ENCODE data around the gene BPIFB3. TPM values are rescaled to one million over a fixed set of nuclear protein-coding genes. Genes with fewer than 3 reads are reported as not detected.
A peak's percentile ranks its signal among the peaks of the same experiment; 100 is the strongest.
"Not testable (repeated sequence)": the region's sequence is repeated elsewhere in the genome, so short reads cannot be mapped to it uniquely, and the experiment has no call there.

The BPIFB3 gene
- total and polyA plus RNA-seq, 2 experiments from 2014 or later = not detected

- TF ChIP-seq REST (IDR thresholded peaks at IDR 0.05; ENCODE audit: unreplicated experiment) = no peak
Observed at GRCh38 chr20:33095249-33095648, 41.5 kb downstream of the BPIFB3 start (continued).

DNA sequence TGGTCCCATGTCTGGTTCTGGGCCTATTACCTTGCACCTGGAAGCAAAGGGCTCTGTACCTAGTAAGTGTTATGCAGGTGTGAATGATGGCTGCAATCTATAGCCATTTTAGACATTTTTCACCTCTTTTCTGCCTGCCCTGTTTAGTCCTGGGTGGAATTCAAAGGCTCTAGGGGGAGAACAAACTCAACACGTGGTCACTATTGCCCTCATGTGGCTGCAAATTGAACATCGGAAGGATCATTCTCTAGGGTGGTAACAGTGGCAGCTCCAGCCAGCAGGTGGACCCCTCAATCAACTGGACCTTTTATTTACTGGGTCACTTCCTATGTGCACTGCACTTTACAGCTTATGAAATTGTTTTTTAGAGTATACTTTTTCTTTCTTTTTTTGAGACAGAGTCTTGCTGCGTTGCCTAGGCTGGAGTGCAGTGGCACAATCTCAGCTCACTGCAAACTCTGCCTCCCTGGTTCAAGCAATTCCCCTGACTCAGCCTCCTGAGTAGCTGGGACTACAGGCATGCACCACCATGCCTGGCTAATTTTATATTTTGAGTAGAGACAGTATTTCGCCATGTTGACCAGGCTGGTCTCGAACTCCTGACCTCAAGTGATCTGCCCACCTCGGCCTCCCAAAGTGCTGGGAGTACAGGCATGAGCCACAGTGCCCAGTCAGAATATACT is 42.3 kb downstream of the BPIFB3 start:
- H3K4me1 Mint-ChIP-seq; H3K79me2 ChIP-seq (replicated peaks; ENCODE audit: insufficient read depth); H3F3A ChIP-seq (replicated peaks; ENCODE audit: low read depth); H3K4me3 ChIP-seq; H3K27ac ChIP-seq (ENCODE audit: low read depth); H3K36me3 Mint-ChIP-seq (ENCODE audit: low read depth); H3K9me3 Mint-ChIP-seq; H3K27me3 ChIP-seq (ENCODE audit: insufficient read depth); H3K4me3 Mint-ChIP-seq; H3K36me3 ChIP-seq (ENCODE audit: insufficient read depth); H3K4me1 ChIP-seq (ENCODE audit: insufficient read depth); H3K9me2 ChIP-seq (ENCODE audit: insufficient read depth); H3K27me3 Mint-ChIP-seq (ENCODE audit: insufficient read depth, low read depth, poor library complexity); H3K4me2 ChIP-seq; H3K27ac Mint-ChIP-seq; H4K20me1 ChIP-seq (replicated peaks; ENCODE audit: insufficient read depth): not testable (repeated sequence)
- DNase-seq (ENCODE audit: low spot score) (peak; percentile 86), ATAC-seq (peak; percentile 95)
- TF ChIP-seq, protein P1, sequence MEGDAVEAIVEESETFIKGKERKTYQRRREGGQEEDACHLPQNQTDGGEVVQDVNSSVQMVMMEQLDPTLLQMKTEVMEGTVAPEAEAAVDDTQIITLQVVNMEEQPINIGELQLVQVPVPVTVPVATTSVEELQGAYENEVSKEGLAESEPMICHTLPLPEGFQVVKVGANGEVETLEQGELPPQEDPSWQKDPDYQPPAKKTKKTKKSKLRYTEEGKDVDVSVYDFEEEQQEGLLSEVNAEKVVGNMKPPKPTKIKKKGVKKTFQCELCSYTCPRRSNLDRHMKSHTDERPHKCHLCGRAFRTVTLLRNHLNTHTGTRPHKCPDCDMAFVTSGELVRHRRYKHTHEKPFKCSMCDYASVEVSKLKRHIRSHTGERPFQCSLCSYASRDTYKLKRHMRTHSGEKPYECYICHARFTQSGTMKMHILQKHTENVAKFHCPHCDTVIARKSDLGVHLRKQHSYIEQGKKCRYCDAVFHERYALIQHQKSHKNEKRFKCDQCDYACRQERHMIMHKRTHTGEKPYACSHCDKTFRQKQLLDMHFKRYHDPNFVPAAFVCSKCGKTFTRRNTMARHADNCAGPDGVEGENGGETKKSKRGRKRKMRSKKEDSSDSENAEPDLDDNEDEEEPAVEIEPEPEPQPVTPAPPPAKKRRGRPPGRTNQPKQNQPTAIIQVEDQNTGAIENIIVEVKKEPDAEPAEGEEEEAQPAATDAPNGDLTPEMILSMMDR (conservative IDR thresholded peaks at IDR 0.05; ENCODE audit: low read depth in 2 of 2) = peak; percentile 96 to 100
- 0 out of 2 replicates have a peak overlapping the region, but pooled peaks have one; percentile 75 for H2AFZ ChIP-seq

- Mint-ChIP-seq H3K4me1 (no peaks in the 10 kb centered on the region), H3K4me3 (no peak overlapping the region), H3K9me3 (no peaks in the 10 kb centered on the region), H3K27me3 (ENCODE audit: insufficient read depth, low read depth, poor library complexity) (peaks cover 7% of the 10 kb centered on the region), H3K36me3 (ENCODE audit: low read depth) (no peaks in the 10 kb centered on the region), H3K27ac (no peak overlapping the region)
- DNase-seq (ENCODE audit: low spot score) (no peak), ATAC-seq (no peak)
- Histone ChIP-seq H3K27ac (ENCODE audit: low read depth) (no peak overlapping the region), H3K4me1 (ENCODE audit: insufficient read depth) (no peaks in the 10 kb centered on the region), H3K4me2 (no peak overlapping the region), H4K20me1 (replicated peaks; ENCODE audit: insufficient read depth) (no peaks in the 10 kb centered on the region), H3K27me3 (ENCODE audit: insufficient read depth) (no peaks in the 10 kb centered on the region), H3F3A (replicated peaks; ENCODE audit: low read depth) (no peaks in the 10 kb centered on the region), H2AFZ (no peak overlapping the region), H3K4me3 (no peak overlapping the region), H3K79me2 (replicated peaks; ENCODE audit: insufficient read depth) (no peaks in the 10 kb centered on the region), H3K36me3 (ENCODE audit: insufficient read depth) (no peaks in the 10 kb centered on the region), H3K9me2 (ENCODE audit: insufficient read depth) (no peaks in the 10 kb centered on the region)
- TF ChIP-seq, protein P1 (conservative IDR thresholded peaks at IDR 0.05; ENCODE audit: low read depth in 2 of 2) = no peak
- TF ChIP-seq CREB1 (CRISPR knock-in tag; IDR thresholded peaks at IDR 0.05; ENCODE audit: low read depth) = no peak
- no peak for TF ChIP-seq ZNF114 (CRISPR knock-in tag; IDR thresholded peaks at IDR 0.05)
- TF ChIP-seq EZH2 (IDR thresholded peaks at IDR 0.05; ENCODE audit: low read depth, unreplicated experiment) = no peak
Observed at GRCh38 chr20:33097001-33097400, 43.3 kb downstream of the BPIFB3 start.

Data from GM23338 (cell line).